Gastroesophageal sphincter (tissue), 3 donors: ENCODE measurements around the gene MMP20.

ENCODE experiments used
- CTCF ChIP-seq, 4 experiments: fragments of 200-600 bp in 2 of 4; fragments of 450-650 bp in 2 of 4; sonication (generic) in 1 of 4; IDR thresholded peaks; one replicate each; pipeline ENCODE4 v1.5.1; 2017 to 2019; ENCODE audit warnings: antibody characterized with exemption in 4 of 4, mild to moderate bottlenecking in 2 of 4, moderate library complexity in 2 of 4
- EP300 ChIP-seq: sonication (generic); formaldehyde crosslinking; IDR thresholded peaks from one replicate; pipeline ENCODE4 v1.6.1; 2017; ENCODE audit warnings: antibody characterized with exemption, mild to moderate bottlenecking
- POLR2A ChIP-seq, 2 donors: fragments of 450-650 bp; IDR thresholded peaks; one replicate each; pipeline ENCODE4 v1.6.1; 2017; ENCODE audit warnings: antibody characterized with exemption in 2 of 2, mild to moderate bottlenecking in 2 of 2, moderate library complexity in 1 of 2
- POLR2AphosphoS5 ChIP-seq: sonication (generic); formaldehyde crosslinking; IDR thresholded peaks from one replicate; pipeline ENCODE4 v1.6.1; 2017; ENCODE audit warnings: antibody characterized with exemption

- no peak for TF ChIP-seq CTCF (IDR thresholded peaks at IDR 0.05)
- TF ChIP-seq POLR2AphosphoS5: no peak
- TF ChIP-seq POLR2A (IDR thresholded peaks at IDR 0.05): no peak
- no peak for TF ChIP-seq EP300
Observed at GRCh38 chr11:102662607-102663006, 37.5 kb upstream of the MMP20 start.
